Measurements from ENCODE around the gene CHD9. TPM values are rescaled to one million over a fixed set of nuclear protein-coding genes. Genes with fewer than 3 reads are reported as not detected.
A peak's percentile ranks its signal among the peaks of the same experiment; 100 is the strongest.

Gene CHD9
- total RNA-seq, result 98.9 and 99.0 TPM in 2 replicates
- long read RNA-seq, transcript CHD9-217 (4 exons, 2,169 nt), result major isoform, 9 of 322 reads
- long read RNA-seq, partial matches to known transcripts, result 244 of 322 reads
- long read RNA-seq, other reads (novel, unspliced or antisense), result 65 of 322 reads

GRCh38 chr16:53054670-53055485 lies at the start of gene CHD9:
CHD9 (plus strand) TSS chr16:53054991; CDS start chr16:53156090, 101,099 bp downstream.
- H3K27me3 Mint-ChIP-seq (ENCODE audit: unreplicated experiment), result no peaks in the 10 kb centered on the region
- peaks cover 55% of the 10 kb centered on the region for H3K4me1 Mint-ChIP-seq (ENCODE audit: unreplicated experiment)

GRCh38 chr16:53007095-53007494 lies 47.7 kb upstream of the CHD9 start:
- TF ChIP-seq CTCF (IDR thresholded peaks at IDR 0.05), result no peak
- no peak overlapping the region for H3K4me3 Mint-ChIP-seq (ENCODE audit: unreplicated experiment)
- H3K9me3 Mint-ChIP-seq (ENCODE audit: unreplicated experiment), result peaks cover 4% of the 10 kb centered on the region
- no peak for DNase-seq (ENCODE audit: extremely low spot score, unreplicated experiment)
- no peak overlapping the region for H3K27ac Mint-ChIP-seq (ENCODE audit: unreplicated experiment)
- H3K4me1 Mint-ChIP-seq (ENCODE audit: unreplicated experiment), result no peaks in the 10 kb centered on the region
- peaks cover 40% of the 10 kb centered on the region for H3K27me3 Mint-ChIP-seq (ENCODE audit: unreplicated experiment)
- no peaks in the 10 kb centered on the region for H3K36me3 Mint-ChIP-seq (ENCODE audit: unreplicated experiment)

More at GRCh38 chr16:53054670-53055485, at the start of gene CHD9:
- no peaks in the 10 kb centered on the region for H3K36me3 Mint-ChIP-seq (ENCODE audit: unreplicated experiment)
- TF ChIP-seq CTCF (IDR thresholded peaks at IDR 0.05), result peak; percentile 100
- H3K9me3 Mint-ChIP-seq (ENCODE audit: unreplicated experiment), result no peaks in the 10 kb centered on the region
- peak within 1 kb of the TSS; percentile 82 for H3K4me3 Mint-ChIP-seq (ENCODE audit: unreplicated experiment)
- H3K27ac Mint-ChIP-seq (ENCODE audit: unreplicated experiment), result peak within 1 kb of the TSS; percentile 99
- DNase-seq (ENCODE audit: extremely low spot score, unreplicated experiment), result peak; percentile 95

GRCh38 chr16:53014287-53014686 lies 40.5 kb upstream of the CHD9 start:
- H3K9me3 Mint-ChIP-seq (ENCODE audit: unreplicated experiment), result no peaks in the 10 kb centered on the region
- H3K36me3 Mint-ChIP-seq (ENCODE audit: unreplicated experiment), result no peaks in the 10 kb centered on the region
- H3K27me3 Mint-ChIP-seq (ENCODE audit: unreplicated experiment), result peaks cover 23% of the 10 kb centered on the region
- no peak overlapping the region for H3K27ac Mint-ChIP-seq (ENCODE audit: unreplicated experiment)
- H3K4me1 Mint-ChIP-seq (ENCODE audit: unreplicated experiment), result no peaks in the 10 kb centered on the region
- DNase-seq (ENCODE audit: extremely low spot score, unreplicated experiment), result no peak
- no peak for TF ChIP-seq CTCF (IDR thresholded peaks at IDR 0.05)
- no peak overlapping the region for H3K4me3 Mint-ChIP-seq (ENCODE audit: unreplicated experiment)

GRCh38 chr16:53018834-53019416 lies 35.9 kb upstream of the CHD9 start:
- H3K4me1 Mint-ChIP-seq (ENCODE audit: unreplicated experiment), result no peaks in the 10 kb centered on the region

More at GRCh38 chr16:53018834-53019416, 35.9 kb upstream of the CHD9 start:
- no peak for TF ChIP-seq CTCF (IDR thresholded peaks at IDR 0.05)
- Mint-ChIP-seq H3K4me3 (ENCODE audit: unreplicated experiment) (no peak overlapping the region), H3K27me3 (ENCODE audit: unreplicated experiment) (peaks cover 10% of the 10 kb centered on the region), H3K9me3 (ENCODE audit: unreplicated experiment) (no peaks in the 10 kb centered on the region), H3K36me3 (ENCODE audit: unreplicated experiment) (no peaks in the 10 kb centered on the region), H3K27ac (ENCODE audit: unreplicated experiment) (no peak overlapping the region)
- DNase-seq (ENCODE audit: extremely low spot score, unreplicated experiment), result no peak

Measured in osteocyte (in vitro differentiated cells).